ENCODE results near the gene GPLD1. TPM values are rescaled to one million over a fixed set of nuclear protein-coding genes. Genes with fewer than 3 reads are reported as not detected.

GPLD1 gene
- total and polyA plus RNA-seq, 4 donors: 15.5 to 62.0 (median 22.2) TPM

- Histone ChIP-seq H3K27me3 (ENCODE audit: control insufficient read depth in 4 of 4, insufficient read depth in 4 of 4, low read length in 3 of 4) (no peaks in the 10 kb centered on the region), H3K9me3 (ENCODE audit: control insufficient read depth in 4 of 4, low read length in 3 of 4) (no peaks in the 10 kb centered on the region), H3K4me1 (ENCODE audit: control insufficient read depth in 4 of 4, insufficient read depth in 4 of 4, low read length in 3 of 4) (peaks cover 4 to 18% (median 15%) of the 10 kb centered on the region in 4 donors), H3K27ac (ENCODE audit: low read depth in 1 of 2, low read length in 2 of 2) (no peak overlapping the region), H3K36me3 (ENCODE audit: control insufficient read depth in 4 of 4, insufficient read depth in 3 of 4, low read depth in 1 of 4, low read length in 3 of 4) (peaks cover 3 to 20% (median 12%) of the 10 kb centered on the region in 4 donors), H3K4me3 (ENCODE audit: low read depth in 1 of 3, low read length in 3 of 3) (no peak overlapping the region), H3K9ac (ENCODE audit: low read depth in 1 of 2, low read length in 2 of 2) (no peak overlapping the region)
- 98% methylated on average over 3 of the region's 3 CpGs for WGBS
- TF ChIP-seq JUND (IDR thresholded peaks at IDR 0.05): no peak
- TF ChIP-seq, protein P1, sequence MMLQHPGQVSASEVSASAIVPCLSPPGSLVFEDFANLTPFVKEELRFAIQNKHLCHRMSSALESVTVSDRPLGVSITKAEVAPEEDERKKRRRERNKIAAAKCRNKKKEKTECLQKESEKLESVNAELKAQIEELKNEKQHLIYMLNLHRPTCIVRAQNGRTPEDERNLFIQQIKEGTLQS (IDR thresholded peaks at IDR 0.05): no peak
- no peak for TF ChIP-seq HNF4G (IDR thresholded peaks at IDR 0.05)
- TF ChIP-seq RAD21 (IDR thresholded peaks at IDR 0.05): no peak
- no peak for TF ChIP-seq TAF1 (conservative IDR thresholded peaks at IDR 0.05)
- no peak for TF ChIP-seq SP1 (IDR thresholded peaks at IDR 0.05)
- no peak for TF ChIP-seq HNF4A (conservative IDR thresholded peaks at IDR 0.05)
- TF ChIP-seq REST (IDR thresholded peaks at IDR 0.05): no peak
- TF ChIP-seq CTCF (IDR thresholded peaks at IDR 0.05; ENCODE audit: low read depth, low read length, missing input control): no peak
- TF ChIP-seq GABPA (IDR thresholded peaks at IDR 0.05 in 1 of 2, conservative IDR thresholded peaks at IDR 0.05 in 1 of 2): no peak
- no peak for TF ChIP-seq YY1 (IDR thresholded peaks at IDR 0.05)
- no peak for TF ChIP-seq FOXA2 (IDR thresholded peaks at IDR 0.05)
- no peak for TF ChIP-seq EGR1 (IDR thresholded peaks at IDR 0.05; ENCODE audit: low read depth in 2 of 2)
- TF ChIP-seq, protein P2, sequence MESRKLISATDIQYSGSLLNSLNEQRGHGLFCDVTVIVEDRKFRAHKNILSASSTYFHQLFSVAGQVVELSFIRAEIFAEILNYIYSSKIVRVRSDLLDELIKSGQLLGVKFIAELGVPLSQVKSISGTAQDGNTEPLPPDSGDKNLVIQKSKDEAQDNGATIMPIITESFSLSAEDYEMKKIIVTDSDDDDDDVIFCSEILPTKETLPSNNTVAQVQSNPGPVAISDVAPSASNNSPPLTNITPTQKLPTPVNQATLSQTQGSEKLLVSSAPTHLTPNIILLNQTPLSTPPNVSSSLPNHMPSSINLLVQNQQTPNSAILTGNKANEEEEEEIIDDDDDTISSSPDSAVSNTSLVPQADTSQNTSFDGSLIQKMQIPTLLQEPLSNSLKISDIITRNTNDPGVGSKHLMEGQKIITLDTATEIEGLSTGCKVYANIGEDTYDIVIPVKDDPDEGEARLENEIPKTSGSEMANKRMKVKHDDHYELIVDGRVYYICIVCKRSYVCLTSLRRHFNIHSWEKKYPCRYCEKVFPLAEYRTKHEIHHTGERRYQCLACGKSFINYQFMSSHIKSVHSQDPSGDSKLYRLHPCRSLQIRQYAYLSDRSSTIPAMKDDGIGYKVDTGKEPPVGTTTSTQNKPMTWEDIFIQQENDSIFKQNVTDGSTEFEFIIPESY (IDR thresholded peaks at IDR 0.05): no peak
- no peak for TF ChIP-seq MAX (IDR thresholded peaks at IDR 0.05)
- no peak for TF ChIP-seq RXRA (IDR thresholded peaks at IDR 0.05)
- TF ChIP-seq FOXA1 (IDR thresholded peaks at IDR 0.05): no peak
- TF ChIP-seq NR2F2 (IDR thresholded peaks at IDR 0.05): no peak
- no peak for DNase-seq (ENCODE audit: low spot score)
Observed at GRCh38 chr6:24506814-24507520, 17.6 kb upstream of the GPLD1 start.
